ENCODE results near the gene CDH4. TPM values are rescaled to one million over a fixed set of nuclear protein-coding genes. Genes with fewer than 3 reads are reported as not detected.

CDH4 gene
- total and polyA plus RNA-seq, 3 experiments from 2014 or later, result 0.22 TPM; not detected in 2

DNA sequence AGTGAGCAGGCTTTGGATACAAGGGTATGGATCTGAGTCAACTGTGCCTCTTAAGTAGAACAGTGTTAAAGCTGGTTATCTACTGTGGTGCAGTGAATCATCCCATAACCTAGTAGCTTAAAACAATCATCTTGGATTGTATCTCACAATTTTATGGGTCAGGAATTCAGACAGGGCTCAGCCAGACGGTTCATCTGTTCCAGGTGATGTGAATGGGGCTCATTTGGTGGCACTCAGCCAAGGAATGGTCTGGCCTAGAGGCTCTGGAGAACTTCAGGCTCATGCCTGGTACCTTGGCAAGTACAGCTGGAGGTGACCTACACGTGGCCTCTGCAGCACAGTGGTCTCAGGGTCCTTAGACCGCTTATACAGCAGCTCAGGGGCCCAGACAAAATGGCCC lies 11.2 kb upstream of the CDH4 start:
- Histone ChIP-seq H3K4me3 (ENCODE audit: low read length) (no peak overlapping the region), H3K9me3 (ENCODE audit: low read length) (no peaks in the 10 kb centered on the region), H3K27ac (ENCODE audit: low read depth, low read length) (no peak overlapping the region), H3K27me3 (ENCODE audit: insufficient read depth, low read length, poor library complexity, severe bottlenecking) (no peaks in the 10 kb centered on the region), H3K36me3 (ENCODE audit: insufficient read depth, low read length) (no peaks in the 10 kb centered on the region), H3K4me1 (ENCODE audit: insufficient read depth, low read length) (no peaks in the 10 kb centered on the region)
- peaks cover 0 to 16% of the 10 kb centered on the region in 2 donors for H3K27me3 Mint-ChIP-seq
- H3K9me3 Mint-ChIP-seq, result peaks cover 0 to 7% (median 0%) of the 10 kb centered on the region in 5 donors
- no peaks in the 10 kb centered on the region for H3K4me1 Mint-ChIP-seq
- CTCF ChIA-PET, result interaction anchor here (2.2 kb wide), 1 partner anchor 12 kb away, joined by 9 read pairs; no protein-coding TSS in a partner anchor
- no peak overlapping the region for H3K27ac Mint-ChIP-seq
- DNase-seq, result no peak
- no peaks in the 10 kb centered on the region for H3K36me3 Mint-ChIP-seq
- POLR2A ChIA-PET, result no interaction called here
- no peak overlapping the region for H3K4me3 Mint-ChIP-seq

DNA sequence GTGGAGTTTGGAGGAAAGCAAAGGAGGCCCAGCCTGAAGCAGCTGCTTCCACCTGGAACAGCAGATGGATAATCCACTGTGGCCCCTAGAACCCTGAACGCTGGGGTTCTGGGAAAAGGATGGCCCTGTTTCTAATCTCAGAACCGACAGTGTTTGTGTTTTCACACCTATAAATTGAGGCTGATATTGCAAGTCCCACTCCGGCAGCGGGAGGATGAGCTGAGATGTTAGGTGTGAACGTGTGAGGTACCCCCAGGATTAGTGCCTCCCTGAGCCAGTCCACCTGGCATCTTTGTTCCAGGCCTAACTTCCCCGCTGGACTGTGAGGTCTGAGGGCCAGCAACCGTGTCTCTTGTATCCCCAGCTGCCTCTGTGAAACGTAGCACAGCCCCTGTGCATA lies 7.8 kb upstream of the CDH4 start:
- POLR2A ChIA-PET, result no interaction called here
- no peaks in the 10 kb centered on the region for H3K36me3 Mint-ChIP-seq
- H3K27me3 Mint-ChIP-seq, result peaks cover 13 to 14% of the 10 kb centered on the region in 2 donors
- Histone ChIP-seq H3K27me3 (ENCODE audit: insufficient read depth, low read length, poor library complexity, severe bottlenecking) (no peaks in the 10 kb centered on the region), H3K4me1 (ENCODE audit: insufficient read depth, low read length) (no peaks in the 10 kb centered on the region), H3K27ac (ENCODE audit: low read depth, low read length) (no peak overlapping the region), H3K4me3 (ENCODE audit: low read length) (no peak overlapping the region), H3K36me3 (ENCODE audit: insufficient read depth, low read length) (no peaks in the 10 kb centered on the region), H3K9me3 (ENCODE audit: low read length) (no peaks in the 10 kb centered on the region)
- no peak for DNase-seq
- H3K27ac Mint-ChIP-seq, result no peak overlapping the region
- H3K9me3 Mint-ChIP-seq, result peaks cover 0 to 5% (median 0%) of the 10 kb centered on the region in 5 donors
- CTCF ChIA-PET, result interaction anchor here (1.9 kb wide), 1 partner anchor 16 kb away, joined by 4 read pairs; no protein-coding TSS in a partner anchor
- no peak overlapping the region for H3K4me3 Mint-ChIP-seq
- no peaks in the 10 kb centered on the region for H3K4me1 Mint-ChIP-seq

DNA sequence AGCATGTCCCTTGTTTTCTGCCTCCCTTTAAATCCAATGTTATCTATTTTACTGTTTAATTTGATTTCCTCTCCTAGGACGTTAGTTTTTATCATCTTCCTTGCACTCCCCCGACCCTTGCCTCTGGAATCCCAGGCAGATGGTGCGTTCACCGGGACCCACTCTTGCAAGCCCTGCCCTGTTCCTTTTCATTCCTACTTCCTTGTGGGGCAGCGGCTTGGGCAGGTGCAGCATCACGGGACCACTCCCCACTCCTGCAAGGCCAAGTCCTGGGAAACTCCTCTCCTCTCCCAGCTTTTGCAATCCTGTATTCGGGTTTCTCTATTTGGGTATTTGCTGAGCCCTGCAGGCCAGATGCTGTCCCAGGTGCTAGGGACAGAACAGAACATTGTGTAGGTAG lies 5.8 kb upstream of the CDH4 start:
- Mint-ChIP-seq H3K36me3 (no peaks in the 10 kb centered on the region), H3K9me3 (peaks cover 0 to 3% (median 0%) of the 10 kb centered on the region in 5 donors), H3K4me3 (no peak overlapping the region), H3K4me1 (no peaks in the 10 kb centered on the region), H3K27ac (no peak overlapping the region), H3K27me3 (peaks cover 7 to 34% of the 10 kb centered on the region in 2 donors)
- H3K4me3 ChIP-seq (ENCODE audit: low read length), result no peak overlapping the region
- no peaks in the 10 kb centered on the region for H3K9me3 ChIP-seq (ENCODE audit: low read length)
- H3K4me1 ChIP-seq (ENCODE audit: insufficient read depth, low read length), result no peaks in the 10 kb centered on the region
- POLR2A ChIA-PET, result no interaction called here
- CTCF ChIA-PET, result no interaction called here
- DNase-seq, result no peak
- H3K27me3 ChIP-seq (ENCODE audit: insufficient read depth, low read length, poor library complexity, severe bottlenecking), result peaks cover 5% of the 10 kb centered on the region
- H3K36me3 ChIP-seq (ENCODE audit: insufficient read depth, low read length), result no peaks in the 10 kb centered on the region
- H3K27ac ChIP-seq (ENCODE audit: low read depth, low read length), result no peak overlapping the region

DNA sequence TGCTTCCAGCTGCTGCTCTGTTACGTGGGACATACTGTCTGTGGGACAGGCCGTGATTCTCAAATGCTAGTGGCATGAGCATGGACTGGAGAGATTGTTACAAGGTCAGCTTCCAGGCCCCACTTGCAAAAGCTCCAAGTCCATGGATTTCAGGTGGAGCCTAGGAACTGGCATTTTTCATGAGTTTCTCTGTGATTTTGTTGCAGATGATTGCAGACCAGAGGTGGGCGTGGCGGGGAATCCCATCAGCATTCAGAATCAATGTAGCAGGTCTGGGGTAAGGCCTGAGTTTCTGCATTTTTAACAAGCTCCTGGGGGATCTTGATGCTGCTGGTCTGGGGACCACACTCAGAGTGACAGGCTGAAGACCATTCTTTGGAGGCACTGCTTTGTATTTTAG lies 2.4 kb upstream of the CDH4 start:
- no peaks in the 10 kb centered on the region for H3K9me3 ChIP-seq (ENCODE audit: low read length)
- ChIA-PET POLR2A (no interaction called here), CTCF (no interaction called here)
- H3K36me3 Mint-ChIP-seq, result no peaks in the 10 kb centered on the region
- peaks cover 0 to 9% (median 3%) of the 10 kb centered on the region in 3 donors for H3K4me1 Mint-ChIP-seq
- peaks cover 15 to 48% of the 10 kb centered on the region in 2 donors for H3K27me3 Mint-ChIP-seq
- peaks cover 0 to 3% (median 0%) of the 10 kb centered on the region in 5 donors for H3K9me3 Mint-ChIP-seq
- H3K36me3 ChIP-seq (ENCODE audit: insufficient read depth, low read length), result no peaks in the 10 kb centered on the region
- no peak for DNase-seq
- no peak overlapping the region for H3K4me3 Mint-ChIP-seq
- H3K27ac ChIP-seq (ENCODE audit: low read depth, low read length), result no peak overlapping the region
- H3K27ac Mint-ChIP-seq, result no peak overlapping the region
- H3K4me1 ChIP-seq (ENCODE audit: insufficient read depth, low read length), result no peaks in the 10 kb centered on the region
- H3K4me3 ChIP-seq (ENCODE audit: low read length), result no peak overlapping the region
- H3K27me3 ChIP-seq (ENCODE audit: insufficient read depth, low read length, poor library complexity, severe bottlenecking), result peaks cover 5% of the 10 kb centered on the region

DNA sequence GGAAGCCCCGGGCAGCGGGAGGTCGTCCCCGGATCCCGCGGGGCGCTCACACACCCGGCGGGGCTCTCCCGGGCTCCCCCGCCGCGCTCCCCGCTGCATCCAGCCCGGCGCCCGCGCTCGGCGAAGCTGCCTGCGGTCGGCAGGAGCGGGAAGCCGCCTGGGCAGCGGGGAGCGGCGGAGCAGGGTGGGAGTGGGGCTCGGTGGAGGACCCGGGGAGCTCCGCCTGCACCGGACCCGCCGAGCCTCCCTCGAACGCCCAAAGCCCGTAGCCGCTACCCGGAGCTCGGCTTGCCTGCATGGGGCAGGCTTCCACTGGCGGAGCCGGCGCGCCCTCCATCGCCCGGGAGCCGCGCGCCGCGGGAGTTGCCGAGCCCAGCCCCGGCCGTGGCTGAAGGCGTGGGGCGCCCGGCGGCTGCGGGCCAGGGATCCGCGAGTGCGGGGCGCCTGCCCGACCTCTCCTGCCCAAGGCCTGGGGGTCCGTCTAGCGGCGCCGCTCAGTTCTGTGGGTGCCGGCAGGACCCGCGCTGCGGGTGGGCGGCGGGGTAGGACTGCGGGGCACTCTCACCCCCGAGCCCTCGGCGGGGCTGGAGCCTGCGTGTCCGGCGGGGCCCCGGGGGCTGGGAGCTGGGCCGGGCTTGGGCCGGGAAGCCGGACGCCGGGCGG lies 671 bp downstream of the CDH4 start:
- Histone ChIP-seq H3K27ac (ENCODE audit: low read depth, low read length) (no peak overlapping the region), H3K4me1 (ENCODE audit: insufficient read depth, low read length) (no peaks in the 10 kb centered on the region), H3K4me3 (ENCODE audit: low read length) (no peak overlapping the region), H3K27me3 (ENCODE audit: insufficient read depth, low read length, poor library complexity, severe bottlenecking) (peaks cover 11% of the 10 kb centered on the region), H3K36me3 (ENCODE audit: insufficient read depth, low read length) (no peaks in the 10 kb centered on the region), H3K9me3 (ENCODE audit: low read length) (no peaks in the 10 kb centered on the region)
- Mint-ChIP-seq H3K9me3 (peaks cover 0 to 4% (median 0%) of the 10 kb centered on the region in 5 donors), H3K27me3 (peaks cover 20 to 55% of the 10 kb centered on the region in 2 donors), H3K27ac (no peak overlapping the region), H3K36me3 (no peaks in the 10 kb centered on the region), H3K4me3 (no peak overlapping the region), H3K4me1 (peaks cover 0 to 11% (median 3%) of the 10 kb centered on the region in 3 donors)
- POLR2A ChIA-PET, result no interaction called here
- CTCF ChIA-PET, result no interaction called here
- DNase-seq, result no peak

DNA sequence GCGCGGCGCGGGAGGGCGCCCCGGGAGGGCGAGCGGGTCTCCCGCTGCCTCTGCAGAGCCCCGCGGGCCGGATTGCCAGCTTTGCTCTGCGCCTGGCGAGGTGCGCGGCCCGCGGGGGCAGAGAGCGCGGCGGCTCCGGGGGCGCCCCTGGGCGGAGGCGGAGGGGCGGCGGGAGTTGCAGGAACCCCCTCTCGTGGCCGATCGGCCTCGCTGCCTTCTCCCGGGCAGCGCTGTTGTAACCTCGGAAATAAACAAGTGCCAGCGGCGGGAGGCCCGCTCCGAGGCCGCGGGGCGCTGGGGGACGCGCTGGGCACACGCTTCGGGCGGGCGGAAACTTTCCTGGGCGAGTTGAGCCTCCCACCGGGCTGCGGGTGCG lies 1.2 kb downstream of the CDH4 start:
- Histone ChIP-seq H3K9me3 (ENCODE audit: low read length) (no peaks in the 10 kb centered on the region), H3K27me3 (ENCODE audit: insufficient read depth, low read length, poor library complexity, severe bottlenecking) (peaks cover 11% of the 10 kb centered on the region), H3K27ac (ENCODE audit: low read depth, low read length) (no peak overlapping the region), H3K4me1 (ENCODE audit: insufficient read depth, low read length) (no peaks in the 10 kb centered on the region), H3K36me3 (ENCODE audit: insufficient read depth, low read length) (no peaks in the 10 kb centered on the region), H3K4me3 (ENCODE audit: low read length) (no peak overlapping the region)
- H3K4me1 Mint-ChIP-seq, result peaks cover 0 to 11% (median 3%) of the 10 kb centered on the region in 3 donors
- H3K9me3 Mint-ChIP-seq, result peaks cover 0 to 5% (median 0%) of the 10 kb centered on the region in 5 donors
- ChIA-PET CTCF (no interaction called here), POLR2A (no interaction called here)
- peaks cover 19 to 52% of the 10 kb centered on the region in 2 donors for H3K27me3 Mint-ChIP-seq
- H3K4me3 Mint-ChIP-seq, result no peak overlapping the region
- H3K27ac Mint-ChIP-seq, result no peak overlapping the region
- DNase-seq, result no peak
- H3K36me3 Mint-ChIP-seq, result no peaks in the 10 kb centered on the region

DNA sequence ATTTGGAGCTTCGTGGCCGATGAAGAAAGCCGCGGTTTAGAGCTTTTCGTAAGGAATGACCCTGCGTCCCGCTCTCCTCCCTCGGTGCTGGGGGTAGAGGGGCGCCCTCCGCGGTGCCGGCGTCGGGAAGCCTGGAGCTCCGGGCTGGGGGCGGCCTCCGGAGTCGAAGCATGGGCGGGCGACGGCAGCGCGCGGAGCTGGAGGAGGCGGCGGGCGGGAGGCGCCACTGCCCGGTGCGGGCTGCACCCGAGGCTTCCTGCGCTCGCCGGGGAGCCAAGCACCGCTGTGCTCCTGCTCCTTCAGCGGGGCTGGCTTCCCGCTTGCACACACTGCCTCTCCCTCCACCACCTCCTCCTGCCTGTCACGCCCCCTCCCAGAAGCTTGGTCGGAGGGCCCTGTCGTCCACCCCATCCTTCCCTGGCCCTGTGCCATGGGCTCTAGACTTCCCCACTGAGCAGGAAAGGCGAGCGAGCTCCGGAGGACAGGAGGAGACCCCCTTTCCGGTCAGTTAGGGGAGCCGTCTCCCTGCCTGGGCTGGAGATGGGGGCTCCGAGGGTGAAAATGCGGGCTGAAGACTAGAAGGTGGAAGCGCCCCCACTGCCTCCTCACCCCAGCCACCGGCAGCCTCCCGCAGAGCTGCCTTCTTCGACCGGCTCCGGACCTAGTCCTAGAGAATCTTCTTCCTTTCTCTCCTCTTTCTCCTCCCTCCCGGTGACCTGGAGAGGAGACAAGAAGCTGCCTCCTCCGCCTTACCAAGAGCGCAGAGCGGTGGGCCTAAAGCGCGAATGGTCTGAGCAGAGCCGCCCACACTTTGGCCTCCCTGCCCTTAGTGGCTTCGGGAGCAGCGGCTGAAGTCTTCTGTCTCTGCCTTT lies 1.8 kb downstream of the CDH4 start:
- H3K9me3 Mint-ChIP-seq, result peaks cover 0 to 10% (median 2%) of the 10 kb centered on the region in 5 donors
- H3K4me3 Mint-ChIP-seq, result peak overlapping the region in 3 of 7 donors; percentile 8 to 77 (median 41)
- CTCF ChIA-PET, result no interaction called here
- Histone ChIP-seq H3K4me1 (ENCODE audit: insufficient read depth, low read length) (no peaks in the 10 kb centered on the region), H3K9me3 (ENCODE audit: low read length) (no peaks in the 10 kb centered on the region), H3K27ac (ENCODE audit: low read depth, low read length) (no peak overlapping the region), H3K27me3 (ENCODE audit: insufficient read depth, low read length, poor library complexity, severe bottlenecking) (peaks cover 11% of the 10 kb centered on the region), H3K36me3 (ENCODE audit: insufficient read depth, low read length) (no peaks in the 10 kb centered on the region), H3K4me3 (ENCODE audit: low read length) (no peak overlapping the region)
- H3K36me3 Mint-ChIP-seq, result no peaks in the 10 kb centered on the region
- H3K4me1 Mint-ChIP-seq, result peaks cover 0 to 11% (median 3%) of the 10 kb centered on the region in 3 donors
- POLR2A ChIA-PET, result no interaction called here
- H3K27me3 Mint-ChIP-seq, result peaks cover 19 to 48% of the 10 kb centered on the region in 2 donors
- no peak overlapping the region for H3K27ac Mint-ChIP-seq
- no peak for DNase-seq

DNA sequence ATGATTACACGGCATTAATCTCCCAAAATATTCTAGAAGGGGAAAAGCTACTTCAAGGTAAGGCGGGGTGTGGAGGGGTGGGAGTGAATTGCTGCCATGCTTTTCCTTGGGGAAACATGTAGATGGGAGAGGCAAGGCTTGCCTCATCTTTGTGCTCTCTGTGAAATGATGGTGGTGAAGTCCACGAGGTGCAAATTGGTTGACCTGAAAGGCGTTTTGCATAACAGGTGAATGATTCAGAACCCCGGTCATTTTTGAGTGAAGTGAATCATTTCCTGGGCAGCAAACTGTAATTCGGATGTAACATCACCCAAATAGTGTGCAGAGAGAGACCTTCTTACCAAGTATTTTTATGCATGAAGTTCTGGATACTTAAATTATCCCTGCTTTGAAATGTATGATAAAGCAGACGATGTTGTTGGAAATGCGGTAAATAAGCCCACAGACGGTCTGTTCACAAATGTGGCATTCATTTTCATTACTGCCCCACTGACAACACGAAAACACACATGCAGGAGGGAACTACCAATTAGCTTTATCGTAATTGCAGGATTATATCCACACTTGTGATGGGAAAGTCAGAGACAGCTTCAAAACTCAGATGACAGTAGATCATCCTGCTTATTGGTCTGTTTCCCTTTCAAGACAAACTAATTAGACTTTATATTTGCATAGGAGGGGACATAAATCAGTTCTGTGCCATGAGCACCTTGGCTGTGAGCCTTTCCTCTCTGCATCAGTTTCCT lies 3.0 kb downstream of the CDH4 start:
- POLR2A ChIA-PET, result no interaction called here

More for the DNA sequence above, 3.0 kb downstream of the CDH4 start:
- Mint-ChIP-seq H3K36me3 (no peaks in the 10 kb centered on the region), H3K9me3 (peaks cover 0 to 10% (median 2%) of the 10 kb centered on the region in 5 donors), H3K4me3 (no peak overlapping the region), H3K27me3 (peaks cover 24 to 38% of the 10 kb centered on the region in 2 donors), H3K27ac (no peak overlapping the region), H3K4me1 (peaks cover 0 to 11% (median 3%) of the 10 kb centered on the region in 3 donors)
- Histone ChIP-seq H3K27me3 (ENCODE audit: insufficient read depth, low read length, poor library complexity, severe bottlenecking) (peaks cover 11% of the 10 kb centered on the region), H3K4me1 (ENCODE audit: insufficient read depth, low read length) (no peaks in the 10 kb centered on the region), H3K36me3 (ENCODE audit: insufficient read depth, low read length) (no peaks in the 10 kb centered on the region), H3K9me3 (ENCODE audit: low read length) (no peaks in the 10 kb centered on the region), H3K27ac (ENCODE audit: low read depth, low read length) (no peak overlapping the region), H3K4me3 (ENCODE audit: low read length) (no peak overlapping the region)
- no peak for DNase-seq
- CTCF ChIA-PET, result no interaction called here
